Spleen (tissue), 11 donors: ENCODE results near the gene ITSN1. TPM values are rescaled to one million over a fixed set of nuclear protein-coding genes. Genes with fewer than 3 reads are reported as not detected.

Source experiments
- DNase-seq: peaks from one replicate; pipeline ENCODE4 v3.0.0-alpha.2; 2020
- H3K27ac ChIP-seq, 8 donors: fragments of 200-600 bp; sonication (generic) in 7 of 8; 1 replicate in 4 of 8; 2 replicates in 4 of 8; pipeline versions ENCODE4 v1.5.0 to v1.8.0; 2016 to 2021; ENCODE audit warnings: inconsistent platforms in 4 of 8, mild to moderate bottlenecking in 4 of 8, moderate library complexity in 1 of 8
- H3K27me3 ChIP-seq, 7 donors: fragments of 200-600 bp; sonication (generic) in 6 of 7; replicated peaks in 1 of 7; 1 replicate in 4 of 7; 2 replicates in 3 of 7; pipeline versions ENCODE4 v1.5.0 to v1.8.0; 2016 to 2021; ENCODE audit warnings: inconsistent platforms in 3 of 7, mild to moderate bottlenecking in 1 of 7
- H3K36me3 ChIP-seq, 6 donors: fragments of 200-600 bp; sonication (generic) in 5 of 6; 1 replicate in 4 of 6; 2 replicates in 2 of 6; pipeline versions ENCODE4 v1.5.0 to v1.8.0; 2016 to 2021; ENCODE audit warnings: inconsistent platforms in 2 of 6
- H3K4me1 ChIP-seq, 6 donors: fragments of 200-600 bp; sonication (generic) in 5 of 6; 1 replicate in 3 of 6; 2 replicates in 3 of 6; pipeline versions ENCODE4 v1.5.0 to v1.8.0; 2016 to 2021; ENCODE audit warnings: inconsistent platforms in 3 of 6
- H3K4me3 ChIP-seq, 8 donors: fragments of 200-600 bp; sonication (generic) in 7 of 8; 1 replicate in 4 of 8; 2 replicates in 4 of 8; pipeline versions ENCODE4 v1.5.0 to v1.8.0; 2016 to 2021; ENCODE audit warnings: inconsistent platforms in 4 of 8, mild to moderate bottlenecking in 4 of 8, moderate library complexity in 2 of 8
- H3K9me3 ChIP-seq, 8 donors: fragments of 200-600 bp; sonication (generic) in 7 of 8; 1 replicate in 4 of 8; 2 replicates in 4 of 8; pipeline versions ENCODE4 v1.5.0 to v1.8.0; 2016 to 2021; ENCODE audit warnings: inconsistent platforms in 4 of 8
- POLR2A ChIP-seq, 3 donors: fragments of 450-650 bp; IDR thresholded peaks; one replicate each; pipeline ENCODE4 v1.5.1; 2017; ENCODE audit warnings: antibody characterized with exemption in 3 of 3, mild to moderate bottlenecking in 1 of 3
- POLR2AphosphoS5 ChIP-seq, 3 donors: sonication (generic); formaldehyde crosslinking; IDR thresholded peaks; one replicate each; pipeline ENCODE4 v1.5.1; 2017; ENCODE audit warnings: antibody characterized with exemption in 3 of 3
- WGBS, 5 donors: extraction: QIAGEN DNeasy Blood & Tissue Kit in 3 of 5; methylation state at CpG; one replicate each; pipeline versions ENCODE4 v1.1.5 to v1.1.7; 2013 to 2018; 5-methylcytosine and 5-hydroxymethylcytosine counted together
- intact Hi-C: fragments of 100-400 bp; cut with DNase I; formaldehyde crosslinking; loops from one replicate; pipeline ENCODE4 v1.15.0; 2023; ENCODE audit warnings: low total_unique reads
- polyA plus RNA-seq, 3 donors: library from polyadenylated mRNA; stranded (reverse); fragments of 200-250 nt; gene quantifications; one replicate each; pipeline ENCODE4 v1.2.1, GENCODE V29; 2013
- total RNA-seq, 7 donors: library from RNA; depleted of rRNA in 3 of 7; stranded (reverse); fragments of >200 nt in 3 of 7; fragmentation: NEBNext Ultra II Directional in 4 of 7; extraction: Animal tissue kit (Norgen Biotek cat#: 25700) in 4 of 7; gene quantifications; one replicate each; pipeline versions ENCODE4 v1.1.0 to v1.2.1, GENCODE V29; 2016 to 2021
- TF ChIP-seq, protein P1 (sequence below), 11 experiments: fragments of 200-600 bp in 7 of 11; fragments of 450-650 bp in 4 of 11; sonication (generic) in 4 of 11; IDR thresholded peaks in 8 of 11; conservative IDR thresholded peaks in 3 of 11; 1 replicate in 7 of 11; 2 replicates in 4 of 11; pipeline versions ENCODE4 v1.4.0 to v1.8.0; 2016 to 2021; ENCODE audit warnings: antibody characterized with exemption in 11 of 11, inconsistent platforms in 4 of 11, mild to moderate bottlenecking in 1 of 11
- donor health status: healthy with polysubstance abuse.
- donor health status: DM: no; HTN: no; CAD: no; lungs with moderate emphysema.
- donor health status: DM: no; HTN: no; CAD: no.
- donor health status: Bipolar disorder and iron deficiency.
- donor health status: healthy.
- donor health status: DM: no; HTN: no; CAD: no.
- donor health status: DM: yes; HTN: yes; CAD: no.

ITSN1 gene
- total and polyA plus RNA-seq, 10 donors = 4.1 to 89.0 (median 42.6) TPM

- 94 to 99% (median 98%) methylated on average over 2 of the region's 2 CpGs for WGBS, 5 donors
These were observed 105.1 kb downstream of the ITSN1 start for GRCh38 chr21:33747420-33747819.

GRCh38 chr21:33748903-33749302 lies 106.6 kb downstream of the ITSN1 start:
- H3K27ac ChIP-seq = no peak overlapping the region
- no peaks in the 10 kb centered on the region for H3K27me3 ChIP-seq
- intact Hi-C loops = no loop called here
- H3K4me1 ChIP-seq = no peaks in the 10 kb centered on the region
- no peak overlapping the region for H3K4me3 ChIP-seq
- peaks cover 3 to 28% (median 18%) of the 10 kb centered on the region in 8 donors for H3K9me3 ChIP-seq
- no peaks in the 10 kb centered on the region for H3K36me3 ChIP-seq
- DNase-seq = no peak
- 92 to 100% (median 95%) methylated on average over 3 of the region's 3 CpGs for WGBS, 5 donors
- no peak for TF ChIP-seq POLR2A (IDR thresholded peaks at IDR 0.05)
- no peak for TF ChIP-seq POLR2AphosphoS5 (IDR thresholded peaks at IDR 0.05)
- TF ChIP-seq, protein P1, sequence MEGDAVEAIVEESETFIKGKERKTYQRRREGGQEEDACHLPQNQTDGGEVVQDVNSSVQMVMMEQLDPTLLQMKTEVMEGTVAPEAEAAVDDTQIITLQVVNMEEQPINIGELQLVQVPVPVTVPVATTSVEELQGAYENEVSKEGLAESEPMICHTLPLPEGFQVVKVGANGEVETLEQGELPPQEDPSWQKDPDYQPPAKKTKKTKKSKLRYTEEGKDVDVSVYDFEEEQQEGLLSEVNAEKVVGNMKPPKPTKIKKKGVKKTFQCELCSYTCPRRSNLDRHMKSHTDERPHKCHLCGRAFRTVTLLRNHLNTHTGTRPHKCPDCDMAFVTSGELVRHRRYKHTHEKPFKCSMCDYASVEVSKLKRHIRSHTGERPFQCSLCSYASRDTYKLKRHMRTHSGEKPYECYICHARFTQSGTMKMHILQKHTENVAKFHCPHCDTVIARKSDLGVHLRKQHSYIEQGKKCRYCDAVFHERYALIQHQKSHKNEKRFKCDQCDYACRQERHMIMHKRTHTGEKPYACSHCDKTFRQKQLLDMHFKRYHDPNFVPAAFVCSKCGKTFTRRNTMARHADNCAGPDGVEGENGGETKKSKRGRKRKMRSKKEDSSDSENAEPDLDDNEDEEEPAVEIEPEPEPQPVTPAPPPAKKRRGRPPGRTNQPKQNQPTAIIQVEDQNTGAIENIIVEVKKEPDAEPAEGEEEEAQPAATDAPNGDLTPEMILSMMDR (IDR thresholded peaks at IDR 0.05 in 8 of 11, conservative IDR thresholded peaks at IDR 0.05 in 3 of 11) = no peak

More at GRCh38 chr21:33747420-33747819, 105.1 kb downstream of the ITSN1 start:
- H3K27me3 ChIP-seq = no peaks in the 10 kb centered on the region
- intact Hi-C loops = no loop called here
- DNase-seq = no peak
- peaks cover 3 to 28% (median 18%) of the 10 kb centered on the region in 8 donors for H3K9me3 ChIP-seq
- H3K27ac ChIP-seq = no peak overlapping the region
- TF ChIP-seq, protein P1 (IDR thresholded peaks at IDR 0.05 in 8 of 11, conservative IDR thresholded peaks at IDR 0.05 in 3 of 11) = no peak
- TF ChIP-seq POLR2A (IDR thresholded peaks at IDR 0.05) (no peak), POLR2AphosphoS5 (IDR thresholded peaks at IDR 0.05) (no peak)
- H3K4me3 ChIP-seq = no peak overlapping the region
- H3K36me3 ChIP-seq = no peaks in the 10 kb centered on the region
- no peaks in the 10 kb centered on the region for H3K4me1 ChIP-seq

- no peak overlapping the region for H3K4me3 ChIP-seq
- intact Hi-C loops = no loop called here
- WGBS, 5 donors = 77 to 94% (median 83%) methylated on average over 4 of the region's 4 CpGs
- DNase-seq = no peak
- no peaks in the 10 kb centered on the region for H3K36me3 ChIP-seq
- no peaks in the 10 kb centered on the region for H3K27me3 ChIP-seq
- no peak overlapping the region for H3K27ac ChIP-seq
- H3K4me1 ChIP-seq = no peaks in the 10 kb centered on the region
- peaks cover 3 to 28% (median 18%) of the 10 kb centered on the region in 8 donors for H3K9me3 ChIP-seq
- no peak for TF ChIP-seq POLR2AphosphoS5 (IDR thresholded peaks at IDR 0.05)
- TF ChIP-seq, protein P1 (IDR thresholded peaks at IDR 0.05 in 8 of 11, conservative IDR thresholded peaks at IDR 0.05 in 3 of 11) = no peak
- TF ChIP-seq POLR2A (IDR thresholded peaks at IDR 0.05) = no peak
These were observed 107.7 kb downstream of the ITSN1 start for GRCh38 chr21:33750017-33750416.

DNA sequence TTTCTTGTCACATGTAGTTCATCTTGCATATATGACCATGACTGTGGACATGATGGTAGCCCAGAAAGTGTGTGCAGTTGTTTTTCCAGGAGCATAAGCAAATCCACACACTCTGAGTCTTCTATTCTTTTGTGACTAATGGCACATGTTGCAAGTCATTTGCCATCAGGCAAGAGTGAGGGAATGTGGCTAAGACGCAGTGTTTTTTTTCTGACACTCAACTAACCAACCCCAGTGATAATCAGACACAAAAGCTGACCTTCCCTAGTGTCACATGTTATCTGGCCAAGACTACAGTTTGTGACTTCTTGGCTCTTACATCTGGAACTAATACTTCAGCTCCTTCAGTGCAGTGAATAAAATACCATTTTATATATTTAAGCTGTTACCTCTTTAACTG lies 108.8 kb downstream of the ITSN1 start:
- no peaks in the 10 kb centered on the region for H3K4me1 ChIP-seq
- H3K27me3 ChIP-seq = no peaks in the 10 kb centered on the region
- TF ChIP-seq POLR2AphosphoS5 (IDR thresholded peaks at IDR 0.05) = no peak
- TF ChIP-seq POLR2A (IDR thresholded peaks at IDR 0.05) = no peak
- TF ChIP-seq, protein P1 (IDR thresholded peaks at IDR 0.05 in 8 of 11, conservative IDR thresholded peaks at IDR 0.05 in 3 of 11) = no peak
- no peaks in the 10 kb centered on the region for H3K36me3 ChIP-seq
- intact Hi-C loops = no loop called here
- no peak overlapping the region for H3K27ac ChIP-seq
- no peak for DNase-seq
- 71 to 93% (median 80%) methylated on average over 1 of the region's 1 CpG for WGBS, 5 donors
- H3K4me3 ChIP-seq = no peak overlapping the region
- peaks cover 3 to 22% (median 18%) of the 10 kb centered on the region in 8 donors for H3K9me3 ChIP-seq
